Measurements from ENCODE around the gene FAM200C. TPM values are rescaled to one million over a fixed set of nuclear protein-coding genes. Genes with fewer than 3 reads are reported as not detected.

The FAM200C gene
- total RNA-seq, 4 donors from 2014 or later: 3.5 to 9.5 (median 6.8) TPM

- Histone ChIP-seq H3K9me3 (peaks cover 0 to 18% (median 0%) of the 10 kb centered on the region in 3 donors), H3K27ac (no peak overlapping the region), H3K27me3 (no peaks in the 10 kb centered on the region), H3K36me3 (no peaks in the 10 kb centered on the region), H3K4me3 (no peak overlapping the region), H3K4me1 (no peaks in the 10 kb centered on the region)
- no peak for TF ChIP-seq POLR2A (IDR thresholded peaks at IDR 0.05)
- 100% methylated on average over 1 of the region's 1 CpG for WGBS, 2 donors (ENCODE audit: low coverage in 1 of 2)
- no peak for ATAC-seq
These were observed 15.2 kb downstream of the FAM200C start for GRCh38 chr5:160384681-160385080.

DNA sequence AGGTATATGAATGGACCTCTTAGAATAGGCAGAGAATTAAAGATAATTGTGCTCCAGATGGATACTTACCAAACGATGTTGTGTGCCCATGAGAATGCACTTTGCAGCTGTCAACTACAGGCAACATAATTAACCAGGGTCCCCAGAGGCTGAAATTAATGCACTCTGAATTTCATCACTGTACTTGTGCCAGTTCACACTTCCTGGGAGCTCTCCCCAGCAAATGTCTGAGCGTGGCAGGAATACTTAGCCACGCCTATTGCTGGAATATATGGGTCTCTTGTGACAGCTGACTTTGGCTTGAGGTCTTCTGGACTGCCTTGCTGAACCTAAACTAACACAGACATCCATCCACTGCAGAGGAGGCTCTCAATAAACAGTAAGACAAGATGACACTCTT is 17.5 kb downstream of the FAM200C start:
- TF ChIP-seq CTCF (IDR thresholded peaks at IDR 0.05) (no peak), EP300 (IDR thresholded peaks at IDR 0.05) (no peak), POLR2AphosphoS5 (IDR thresholded peaks at IDR 0.05) (no peak), POLR2A (IDR thresholded peaks at IDR 0.05) (no peak)
- Histone ChIP-seq H3K4me1 (peaks cover 0 to 10% (median 0%) of the 10 kb centered on the region in 3 donors), H3K36me3 (no peaks in the 10 kb centered on the region), H3K9me3 (peaks cover 0 to 10% (median 0%) of the 10 kb centered on the region in 3 donors), H3K27ac (no peak overlapping the region), H3K27me3 (no peaks in the 10 kb centered on the region), H3K4me3 (no peak overlapping the region)
- 36 to 88% methylated on average over 3 of the region's 3 CpGs for WGBS, 2 donors (ENCODE audit: low coverage in 1 of 2)
- no peak for ATAC-seq

GRCh38 chr5:160380041-160380440 is 19.8 kb downstream of the FAM200C start:
- Histone ChIP-seq H3K27me3 (no peaks in the 10 kb centered on the region), H3K4me3 (no peak overlapping the region), H3K27ac (no peak overlapping the region), H3K9me3 (no peaks in the 10 kb centered on the region), H3K36me3 (no peaks in the 10 kb centered on the region), H3K4me1 (peaks cover 0 to 10% (median 0%) of the 10 kb centered on the region in 3 donors)
- TF ChIP-seq POLR2A (IDR thresholded peaks at IDR 0.05) (no peak), CTCF (IDR thresholded peaks at IDR 0.05) (no peak), EP300 (IDR thresholded peaks at IDR 0.05) (no peak), POLR2AphosphoS5 (IDR thresholded peaks at IDR 0.05) (no peak)
- no peak for ATAC-seq
- 83 to 95% methylated on average over 2 of the region's 2 CpGs for WGBS, 2 donors (ENCODE audit: low coverage in 1 of 2)

GRCh38 chr5:160379511-160379910 is 20.3 kb downstream of the FAM200C start:
- Histone ChIP-seq H3K4me1 (peaks cover 0 to 10% (median 0%) of the 10 kb centered on the region in 3 donors), H3K4me3 (no peak overlapping the region), H3K36me3 (no peaks in the 10 kb centered on the region), H3K27me3 (no peaks in the 10 kb centered on the region), H3K27ac (no peak overlapping the region), H3K9me3 (no peaks in the 10 kb centered on the region)
- TF ChIP-seq CTCF (IDR thresholded peaks at IDR 0.05) (no peak), POLR2A (IDR thresholded peaks at IDR 0.05) (no peak), EP300 (IDR thresholded peaks at IDR 0.05) (no peak), POLR2AphosphoS5 (IDR thresholded peaks at IDR 0.05) (no peak)
- WGBS, 2 donors (ENCODE audit: low coverage in 1 of 2): 24 to 38% methylated on average over 3 to 4 of the region's 4 CpGs
- no peak for ATAC-seq

- H3K27ac ChIP-seq: no peak overlapping the region
- no peaks in the 10 kb centered on the region for H3K36me3 ChIP-seq
- H3K4me3 ChIP-seq: no peak overlapping the region
- peaks cover 0 to 10% (median 0%) of the 10 kb centered on the region in 3 donors for H3K4me1 ChIP-seq
- no peak for TF ChIP-seq EP300 (IDR thresholded peaks at IDR 0.05)
- TF ChIP-seq POLR2A (IDR thresholded peaks at IDR 0.05): no peak
- TF ChIP-seq POLR2AphosphoS5 (IDR thresholded peaks at IDR 0.05): no peak
- TF ChIP-seq CTCF (IDR thresholded peaks at IDR 0.05): no peak
- H3K9me3 ChIP-seq: no peaks in the 10 kb centered on the region
- H3K27me3 ChIP-seq: no peaks in the 10 kb centered on the region
- WGBS, 2 donors (ENCODE audit: low coverage in 1 of 2): 58 to 62% methylated on average over 2 of the region's 2 CpGs
- ATAC-seq: no peak
These were observed 21.5 kb downstream of the FAM200C start for GRCh38 chr5:160378330-160378729.

All from gastroesophageal sphincter (tissue), 4 donors.